Suppressor macrophage treated with lipopolysaccharide for 4 hours (primary cell): ENCODE data around the gene RPS29.
"Not testable (repeated sequence)": the region's sequence is repeated elsewhere in the genome, so short reads cannot be mapped to it uniquely, and the experiment has no call there.

Experiments used
- DNase-seq: peaks from one replicate; pipeline ENCODE4 v3.0.0-alpha.2; 2020

Gene RPS29

DNA sequence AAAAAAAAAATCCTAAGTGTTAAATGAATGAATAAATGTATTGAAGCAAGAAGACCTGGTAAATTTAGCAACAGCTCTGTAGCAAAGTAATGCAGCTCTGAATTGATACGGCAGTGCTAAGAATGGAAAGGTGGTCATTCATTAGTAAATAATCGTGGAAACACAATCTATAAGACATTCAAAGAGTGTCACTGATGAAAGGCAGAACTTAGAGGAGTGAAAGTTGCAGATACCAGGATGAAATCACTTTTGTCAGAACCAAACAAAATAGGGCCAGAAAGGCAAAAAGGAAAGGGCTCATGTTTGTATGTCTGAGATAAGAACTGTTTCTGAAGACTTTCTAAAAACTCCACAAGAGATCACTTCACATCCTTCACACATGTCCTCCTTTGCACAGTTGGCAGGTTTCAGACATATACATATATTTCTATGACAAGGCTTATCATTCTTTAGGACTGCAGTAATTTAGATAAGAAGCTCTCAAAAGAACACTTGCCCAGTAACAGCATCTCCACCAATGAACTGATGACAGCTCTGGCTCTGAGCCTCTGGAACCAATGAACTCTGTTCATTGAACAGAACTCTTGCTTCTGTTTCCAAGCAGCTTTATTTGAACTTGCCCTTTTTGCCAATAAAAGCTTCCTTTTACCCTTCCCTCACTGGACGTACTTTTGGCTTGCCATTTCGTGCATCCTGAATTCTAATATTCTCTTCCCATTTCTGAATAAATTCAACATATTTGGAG lies 8.3 kb upstream of the RPS29 start:
- no peak for DNase-seq

DNA sequence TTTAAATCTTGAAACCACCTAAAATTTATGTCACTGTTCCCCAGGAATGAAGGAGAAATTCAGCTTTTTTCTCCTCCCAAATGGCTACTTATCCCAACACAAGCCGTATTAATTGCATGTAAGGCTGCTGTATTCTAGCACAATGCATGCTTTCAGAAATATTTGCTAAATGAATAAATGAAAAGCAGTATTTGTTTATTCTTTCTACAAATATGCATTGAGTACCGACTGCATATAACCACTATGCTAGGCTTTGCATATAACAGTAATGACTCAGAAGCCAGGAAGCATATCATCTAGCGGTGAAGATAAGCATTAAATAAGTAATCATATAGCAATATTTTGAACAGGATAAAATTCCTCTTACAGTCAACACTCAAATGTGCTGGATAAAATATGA lies 6.8 kb upstream of the RPS29 start:
- no peak for DNase-seq

DNA sequence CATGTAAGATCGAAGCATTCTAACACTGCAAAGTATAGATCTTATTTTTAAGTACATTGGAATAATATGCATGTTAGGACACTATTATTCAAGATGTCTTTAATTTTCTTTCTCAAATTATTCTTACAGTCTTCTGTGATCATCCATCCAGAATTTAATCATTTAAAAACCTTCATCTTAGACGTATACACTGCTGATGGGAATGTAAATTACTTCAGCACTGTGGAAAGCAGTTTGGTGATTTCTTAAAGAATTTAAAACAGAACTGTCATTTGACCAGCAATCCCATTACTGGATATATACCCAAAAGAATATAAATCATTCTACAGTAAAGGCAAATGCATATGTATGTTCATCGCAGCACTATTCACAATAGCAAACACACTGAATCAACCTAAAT lies 3.2 kb upstream of the RPS29 start:
- DNase-seq: no peak

DNA sequence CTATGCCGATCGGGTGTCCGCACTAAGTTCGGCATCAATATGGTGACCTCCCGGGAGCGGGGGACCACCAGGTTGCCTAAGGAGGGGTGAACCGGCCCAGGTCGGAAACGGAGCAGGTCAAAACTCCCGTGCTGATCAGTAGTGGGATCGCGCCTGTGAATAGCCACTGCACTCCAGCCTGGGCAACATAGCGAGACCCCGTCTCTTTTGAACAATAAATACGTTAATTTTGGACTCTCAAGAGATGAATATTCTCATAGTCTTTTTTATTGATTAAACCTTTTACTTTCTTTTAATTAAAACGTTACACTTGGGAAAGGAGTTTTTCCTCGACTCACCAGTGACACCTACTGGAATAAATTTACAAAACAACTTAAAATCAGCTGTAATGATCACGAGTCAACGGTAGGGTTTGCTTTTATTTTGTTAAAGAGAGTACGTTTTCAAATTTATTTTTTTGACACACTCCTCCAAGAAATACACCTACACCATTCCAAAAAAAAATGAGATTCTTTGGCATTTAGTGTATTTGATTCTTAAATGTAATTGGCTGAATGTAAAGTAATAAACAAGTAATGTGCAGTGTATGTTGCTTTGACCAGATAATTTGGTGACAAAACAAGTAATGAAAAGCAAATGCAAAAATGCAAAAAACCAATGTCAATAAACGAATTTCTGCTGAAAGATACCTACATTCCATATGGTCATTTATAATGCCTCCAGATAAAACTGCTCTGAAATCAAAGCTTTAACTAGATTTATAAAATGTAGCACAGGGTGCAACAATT lies 687 bp upstream of the RPS29 start:
- peak; percentile 86 for DNase-seq

DNA sequence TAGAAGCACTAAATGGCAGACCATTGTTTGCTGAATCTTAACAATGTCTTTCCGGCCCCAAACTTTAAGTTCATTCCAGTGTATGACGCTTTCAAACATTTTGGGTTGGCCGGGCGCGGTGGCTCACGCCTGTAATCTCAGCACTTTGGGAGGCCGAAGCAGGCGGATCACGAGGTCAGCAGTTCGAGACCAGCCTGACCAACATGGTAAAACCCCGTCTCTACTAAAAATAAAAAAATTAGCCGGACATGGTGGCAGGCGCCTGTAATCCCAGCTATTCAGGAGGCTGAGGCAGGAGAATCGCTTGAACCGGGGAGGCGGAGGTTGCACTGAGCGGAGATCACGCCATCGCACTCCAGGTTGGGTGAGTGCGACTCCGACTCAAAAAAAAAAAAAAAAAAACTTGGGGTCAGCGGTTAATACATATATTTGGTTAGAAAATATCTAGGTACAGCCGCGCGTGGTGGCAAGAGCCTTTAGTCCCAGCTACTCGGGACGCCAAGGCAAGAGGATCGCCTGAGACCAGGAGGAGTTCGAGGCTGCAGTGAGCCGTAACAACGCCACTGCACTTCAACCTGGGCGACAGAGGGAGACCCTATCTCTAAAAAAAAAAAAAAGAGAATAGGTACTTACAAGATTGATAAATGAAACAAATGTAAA lies 1.1 kb downstream of the RPS29 start:
- DNase-seq: not testable (repeated sequence)

DNA sequence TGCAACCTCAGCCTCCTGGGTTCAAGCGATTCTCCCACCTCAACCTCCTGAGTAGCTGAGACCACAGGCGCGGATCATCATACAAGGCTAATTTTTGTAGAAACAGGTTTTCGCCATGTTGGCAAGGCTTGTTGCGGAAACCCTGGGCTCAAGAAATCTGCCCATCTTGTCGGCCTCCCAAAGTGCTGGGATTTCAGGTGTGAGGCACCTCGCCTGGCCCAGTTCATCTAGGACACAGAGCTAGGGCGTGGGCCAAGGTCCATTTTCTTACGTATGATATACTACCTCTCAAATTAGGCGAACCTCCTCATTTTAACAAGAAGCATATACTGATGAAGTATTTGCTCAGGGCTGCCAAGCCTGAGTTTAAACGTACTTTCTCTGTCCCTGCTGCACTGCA lies 2.1 kb downstream of the RPS29 start:
- DNase-seq: no peak

DNA sequence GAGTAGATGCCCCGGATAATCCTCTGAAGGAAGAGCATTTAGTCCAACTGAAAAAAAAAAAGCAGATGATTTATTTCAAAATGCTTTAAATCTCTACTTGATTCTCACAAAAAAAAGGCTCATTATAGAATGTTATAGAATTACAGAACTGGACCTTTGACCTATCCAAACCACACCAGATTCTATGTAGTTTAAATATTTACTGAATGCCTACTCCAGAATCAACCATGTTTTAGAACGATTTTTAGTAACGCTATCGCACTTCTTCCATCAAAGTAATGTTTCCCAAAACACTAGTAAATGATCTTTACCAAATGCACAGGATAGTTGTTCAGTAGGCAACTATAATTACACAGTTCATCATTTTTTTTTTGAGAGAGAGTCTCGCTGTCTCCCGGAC lies 2.6 kb downstream of the RPS29 start:
- no peak for DNase-seq

DNA sequence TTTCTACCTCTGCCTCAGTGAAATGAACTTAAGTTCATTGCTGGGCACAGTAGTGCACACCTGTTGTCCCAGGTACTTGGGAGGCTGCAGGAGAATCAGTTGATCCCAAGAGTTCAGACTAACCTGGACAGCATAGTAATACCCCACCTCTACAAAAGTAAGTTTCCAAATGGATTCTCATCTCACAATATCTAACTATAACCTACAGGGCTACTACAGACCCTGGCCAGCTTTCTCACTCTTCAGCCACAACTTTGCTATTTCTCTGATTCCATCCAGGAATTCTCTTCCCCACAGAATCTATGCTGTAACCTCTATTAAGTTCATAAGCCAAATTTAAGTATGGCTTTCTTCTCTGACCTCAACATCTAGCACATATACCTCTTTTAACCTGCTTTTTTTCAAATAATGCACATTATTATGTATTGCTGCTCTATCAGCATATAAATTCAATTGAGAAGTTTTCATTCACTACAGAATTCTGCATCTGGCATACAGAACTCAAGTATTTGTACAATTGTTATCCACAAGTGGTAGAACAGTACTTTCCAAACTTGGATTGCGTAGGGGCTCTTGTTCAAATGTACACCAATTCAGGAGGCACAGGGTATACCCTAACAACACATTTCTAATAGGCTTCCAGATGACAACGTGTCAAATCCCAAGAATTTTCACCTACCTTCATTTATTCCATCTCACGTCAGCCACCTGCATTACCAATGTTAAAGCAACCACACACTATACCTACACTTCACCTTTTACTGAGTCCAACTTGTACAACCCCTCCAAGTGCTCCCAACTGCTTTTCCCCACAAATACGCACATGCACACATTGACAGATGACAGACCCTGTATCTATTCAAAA lies 3.8 kb downstream of the RPS29 start:
- DNase-seq: no peak

DNA sequence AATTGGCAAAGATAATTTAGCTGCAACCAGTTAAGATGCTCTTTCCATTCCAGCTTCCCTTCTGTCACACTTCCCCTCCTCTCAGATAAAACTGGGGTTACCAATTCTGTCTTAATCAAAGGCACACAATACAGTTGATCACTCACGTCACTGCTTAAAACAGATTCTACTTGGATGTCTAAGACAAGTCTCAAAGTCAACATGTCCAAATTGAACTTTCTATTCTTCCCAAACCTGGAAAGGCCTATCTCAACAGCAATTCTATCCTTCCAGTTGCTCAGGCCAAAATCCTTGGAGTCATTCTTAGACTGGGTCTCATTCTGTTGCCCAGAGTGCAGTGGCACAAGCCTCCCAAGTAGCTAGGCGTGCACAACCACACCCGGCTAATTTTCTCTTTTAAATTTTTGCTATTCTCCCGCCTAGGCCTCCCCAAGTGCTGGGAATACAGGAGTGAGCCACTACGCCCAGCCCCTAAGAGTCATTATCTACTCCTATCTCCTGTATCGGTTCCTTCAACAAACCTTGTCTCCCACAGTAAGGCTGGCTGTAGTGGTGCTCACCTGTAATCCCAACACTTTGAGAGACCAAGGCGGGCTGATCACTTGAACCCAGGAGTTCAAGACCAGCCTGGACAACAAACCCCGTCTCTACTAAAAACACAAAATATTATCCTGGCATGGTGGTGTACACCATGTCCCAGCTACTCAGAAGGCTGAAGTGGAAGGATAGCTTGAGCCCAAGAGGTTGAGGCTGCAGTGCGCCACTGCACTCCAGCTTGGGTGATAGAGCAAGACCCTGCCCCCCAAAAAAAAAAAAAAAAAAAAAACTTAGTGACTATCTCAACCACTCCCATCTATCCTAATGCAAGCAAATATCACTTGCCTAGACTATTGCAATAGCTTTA lies 4.7 kb downstream of the RPS29 start:
- DNase-seq: no peak

DNA sequence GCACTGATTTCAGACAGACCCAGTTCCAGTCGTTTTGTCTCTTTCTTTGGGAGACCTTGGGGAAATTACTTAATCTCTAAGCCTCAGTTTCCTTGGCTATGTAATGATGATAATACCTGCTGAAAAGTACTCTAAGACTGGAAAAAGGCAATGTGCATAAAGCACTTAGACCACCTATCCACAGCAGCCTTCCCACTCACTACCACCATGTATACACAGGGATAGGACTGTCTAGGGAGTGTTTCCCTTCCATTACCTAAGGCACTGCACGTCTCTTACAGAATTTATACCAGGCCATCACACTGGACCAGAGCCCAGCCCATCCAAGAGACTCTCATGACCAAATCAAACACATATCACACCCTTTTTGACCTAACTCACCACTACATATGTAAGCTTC lies 6.3 kb downstream of the RPS29 start:
- no peak for DNase-seq

DNA sequence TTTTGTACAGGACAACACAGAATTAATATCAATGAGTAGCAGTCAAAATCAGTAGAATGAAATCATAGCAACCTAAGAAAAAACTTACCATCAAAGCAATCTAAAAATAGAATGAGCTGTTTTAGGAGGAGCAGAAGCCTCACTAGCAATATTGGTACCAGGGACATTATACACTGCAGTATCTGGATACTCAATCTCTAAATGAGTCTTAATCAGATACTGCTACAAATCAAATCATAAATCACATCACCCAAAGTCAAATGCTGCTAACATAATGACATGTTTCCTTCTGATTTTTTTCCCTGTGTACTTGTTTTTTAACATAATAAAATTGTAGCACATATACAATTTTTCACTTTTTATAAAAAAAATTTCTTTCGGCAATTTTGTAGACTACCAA lies 8.0 kb downstream of the RPS29 start:
- no peak for DNase-seq

DNA sequence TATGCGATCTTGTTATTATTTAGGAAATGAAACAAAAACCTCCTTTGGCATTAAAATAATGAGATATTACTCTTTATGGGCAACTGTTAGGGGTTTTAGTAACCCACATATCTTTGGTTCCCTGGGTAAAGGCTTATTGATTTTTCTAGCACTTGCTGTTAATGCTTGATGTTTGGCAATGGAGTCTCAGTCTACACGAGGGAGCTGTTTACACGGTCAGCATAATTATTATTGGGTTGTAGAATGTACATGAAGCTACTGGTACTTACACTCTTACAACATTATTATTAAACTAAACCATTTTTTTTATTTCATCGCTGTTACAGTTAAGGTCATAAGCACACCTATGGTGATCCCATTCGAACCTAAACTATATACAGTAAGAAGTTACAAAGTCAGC lies 12.1 kb downstream of the RPS29 start:
- no peak for DNase-seq

DNA sequence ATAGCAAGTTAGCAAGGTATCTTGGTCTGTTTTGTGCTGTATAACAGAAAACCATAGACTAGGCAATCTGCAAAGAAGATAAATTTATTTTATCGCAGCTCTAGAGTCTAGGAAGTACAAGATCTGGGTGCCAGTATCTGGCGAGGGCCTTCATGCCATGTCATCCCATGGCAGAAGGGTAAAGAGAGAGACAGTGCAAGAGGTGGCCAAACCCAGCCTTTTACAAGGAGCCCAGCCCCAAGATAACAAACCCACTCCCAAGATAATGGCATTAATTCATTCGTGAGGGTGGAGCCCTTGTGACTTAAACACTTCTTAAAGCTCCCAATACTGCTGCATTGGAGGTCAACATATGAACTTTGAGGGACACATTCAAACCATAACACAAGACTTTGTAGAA lies 16.9 kb downstream of the RPS29 start:
- no peak for DNase-seq

DNA sequence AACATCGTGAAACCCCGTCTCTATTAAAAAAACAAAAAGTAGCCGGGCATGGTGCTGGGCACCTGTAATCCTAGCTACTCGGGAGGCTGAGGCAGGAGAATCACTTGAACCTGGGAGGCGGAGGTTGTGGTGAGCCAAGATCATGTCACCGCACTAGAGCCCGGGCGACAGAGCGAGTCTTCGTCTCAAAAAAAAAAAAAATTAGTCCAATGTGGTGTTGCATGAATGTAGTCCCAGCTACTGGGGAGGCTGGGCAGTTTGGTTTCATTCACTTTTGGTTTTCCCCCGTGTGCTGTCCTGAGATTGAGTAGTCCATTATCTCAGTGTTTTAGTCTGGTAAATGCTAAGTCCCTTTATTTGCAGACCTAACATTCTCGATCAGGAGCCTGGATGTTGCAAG lies 19.5 kb downstream of the RPS29 start:
- DNase-seq: no peak

DNA sequence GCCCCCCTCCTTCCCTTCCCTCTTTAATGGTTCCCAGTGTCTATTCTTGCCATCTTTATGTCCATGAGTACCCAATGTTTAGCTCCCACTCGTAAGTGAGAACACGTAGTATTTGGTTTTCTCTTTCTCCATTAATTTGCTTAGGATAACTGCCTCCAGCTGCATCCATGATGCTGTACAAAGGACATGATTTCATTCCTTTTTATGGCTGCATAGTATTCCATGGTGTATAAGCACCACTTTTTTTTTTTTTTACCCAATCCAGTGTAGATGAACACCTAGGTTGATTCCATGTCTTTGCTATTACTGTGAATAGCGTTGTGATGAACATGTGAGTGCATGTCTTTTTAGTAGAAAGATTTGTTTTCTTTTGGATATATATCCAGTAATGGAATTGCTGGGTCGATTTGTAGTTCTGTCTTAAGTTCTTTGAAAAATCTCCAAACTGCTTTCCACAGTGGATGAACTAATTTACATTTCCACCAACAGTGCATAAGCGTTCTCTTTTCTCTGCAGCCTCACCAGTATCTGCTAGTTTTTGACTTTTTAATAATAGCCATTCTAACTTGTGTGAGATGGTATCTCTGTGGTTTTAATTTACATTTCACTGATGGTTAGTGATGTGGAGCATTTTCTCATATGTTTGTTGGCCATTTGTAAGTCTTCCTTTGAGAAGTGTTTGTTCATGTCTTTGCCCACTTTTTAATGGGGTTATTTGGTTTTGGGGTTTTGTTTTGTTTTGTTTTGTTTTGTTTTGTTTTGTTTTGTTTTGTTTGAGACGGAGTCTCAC lies 26.0 kb downstream of the RPS29 start:
- DNase-seq: no peak

DNA sequence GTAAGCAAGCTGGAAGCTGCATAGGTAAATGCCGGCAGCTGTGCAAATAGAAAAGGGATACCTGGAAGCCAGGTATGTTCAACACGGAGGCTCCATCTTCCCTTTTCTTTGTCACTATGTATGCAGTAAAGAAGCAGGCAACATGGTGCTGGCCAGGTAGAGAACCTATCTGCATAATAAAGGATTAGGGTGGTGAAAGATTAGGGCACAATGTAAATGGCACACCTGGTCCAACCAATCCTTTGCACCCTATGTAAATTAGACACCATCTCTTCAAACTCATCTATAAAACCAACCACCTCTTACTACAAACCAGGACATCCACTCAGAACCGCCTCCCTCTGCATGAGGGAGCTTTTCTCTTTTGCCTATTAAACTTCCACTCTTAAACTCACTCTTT lies 32.3 kb downstream of the RPS29 start:
- DNase-seq: no peak

DNA sequence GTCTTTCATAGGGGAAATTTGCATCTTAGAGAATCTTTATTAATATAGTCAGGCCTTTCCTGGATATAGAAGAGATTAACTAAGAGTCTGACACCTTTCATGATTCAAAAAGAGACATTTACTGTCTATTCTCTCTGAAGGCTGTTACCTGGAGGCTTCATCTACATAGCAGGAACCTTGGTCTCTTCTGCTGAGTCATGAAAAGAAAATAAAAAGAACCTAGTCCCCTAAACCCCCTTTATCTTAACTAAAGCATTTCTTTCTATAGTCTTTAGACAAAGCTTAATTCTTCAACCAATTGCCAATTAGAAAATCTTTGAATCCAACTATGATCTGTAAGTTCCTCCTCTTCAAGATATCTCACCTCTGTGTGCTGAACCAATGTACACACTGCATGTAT lies 33.1 kb downstream of the RPS29 start:
- no peak for DNase-seq

DNA sequence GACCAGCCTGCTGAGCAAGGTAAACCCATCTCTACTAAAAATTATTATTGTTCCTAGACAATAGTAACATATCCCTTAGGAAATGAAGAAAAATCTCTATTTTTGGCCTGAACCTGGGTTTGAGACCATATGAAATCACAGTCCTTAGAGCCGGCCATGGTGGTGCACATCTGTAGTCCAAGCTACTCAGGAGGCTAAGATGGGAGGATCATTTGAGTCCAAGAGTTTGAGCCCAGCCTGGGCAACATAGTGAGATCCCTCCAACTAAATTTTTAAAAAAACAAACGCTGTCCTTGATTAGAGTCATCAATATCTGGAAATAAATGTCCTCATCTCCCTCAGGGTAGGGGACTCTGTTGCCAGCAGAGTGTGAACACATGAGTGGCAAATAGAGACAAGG lies 34.6 kb downstream of the RPS29 start:
- no peak for DNase-seq

DNA sequence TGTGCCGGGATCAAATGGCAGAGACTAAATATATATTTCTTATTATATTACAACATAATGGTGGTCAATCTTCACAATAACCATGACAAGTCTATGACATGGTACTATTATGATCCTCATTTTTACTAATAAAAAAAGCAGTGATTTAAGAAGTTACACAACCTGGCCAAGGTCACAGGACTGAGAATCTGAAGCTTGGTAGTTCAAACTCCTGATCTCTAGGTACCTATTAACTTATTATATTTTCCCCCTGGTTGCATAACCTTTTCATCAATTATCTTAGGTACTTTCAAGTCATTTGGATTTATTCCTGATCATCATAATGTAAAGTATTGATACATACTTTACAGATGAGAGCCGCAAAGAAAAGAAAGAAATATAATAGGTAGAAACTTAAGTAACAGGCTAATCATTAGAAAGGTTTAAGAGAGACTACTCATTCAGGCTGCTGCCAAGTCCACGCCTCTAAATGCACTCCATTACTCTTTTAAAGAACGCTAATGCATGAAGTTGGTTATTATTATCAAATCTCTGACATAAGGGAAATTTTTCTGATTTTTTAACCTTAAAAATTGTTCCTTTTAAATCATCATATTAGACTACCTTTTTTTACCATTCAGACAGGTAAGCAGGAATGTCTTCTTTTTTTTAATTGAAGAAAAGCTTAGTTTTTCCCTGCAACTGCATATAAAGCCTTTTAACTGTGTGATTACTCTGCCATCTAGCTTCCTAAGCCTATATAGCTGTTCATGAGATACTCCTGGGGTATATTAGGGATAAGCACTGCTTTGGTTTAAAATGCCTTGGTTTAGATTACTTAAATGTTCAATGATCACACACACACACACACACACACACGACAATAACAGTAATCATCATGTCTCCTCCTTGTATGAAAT lies 35.6 kb downstream of the RPS29 start:
- DNase-seq: no peak

DNA sequence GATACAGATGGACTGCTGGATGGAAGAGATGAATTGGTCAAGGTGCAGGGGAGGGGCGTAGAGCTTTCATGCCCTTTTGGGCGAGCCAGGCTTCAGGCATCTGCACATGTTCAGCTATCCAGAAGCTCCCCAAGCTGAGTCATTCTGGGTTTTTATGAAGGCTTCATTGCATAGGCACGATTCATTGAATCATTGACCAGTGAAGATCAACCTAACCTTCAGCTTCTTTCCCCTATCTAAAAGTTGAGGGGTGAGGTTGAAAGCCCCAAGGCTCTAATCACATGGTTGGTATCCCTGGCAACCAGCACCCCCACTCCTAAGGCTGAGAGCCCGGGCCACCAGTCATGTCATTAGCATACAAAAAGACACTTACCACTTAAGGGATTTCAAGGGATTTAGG lies 36.3 kb downstream of the RPS29 start:
- DNase-seq: no peak
